ENCODE measurements around the gene WNT9A. TPM values are rescaled to one million over a fixed set of nuclear protein-coding genes. Genes with fewer than 3 reads are reported as not detected.

The WNT9A gene
- polyA plus RNA-seq, 3 donors: 1.2 to 3.4 (median 2.5) TPM

GRCh38 chr1:227944090-227944930, 3.4 kb downstream of the WNT9A start:
- WGBS, 3 donors: 84 to 87% (median 85%) methylated on average over 24 of the region's 24 CpGs
- H3K27ac ChIP-seq (ENCODE audit: low read depth, low read length): no peak overlapping the region

GRCh38 chr1:227943381-227944089, 4.2 kb downstream of the WNT9A start:
- no peak overlapping the region for H3K27ac ChIP-seq (ENCODE audit: low read depth, low read length)
- WGBS, 3 donors: 91 to 93% (median 92%) methylated on average over 12 of the region's 12 CpGs

GRCh38 chr1:227942716-227943261, 4.9 kb downstream of the WNT9A start:
- H3K27ac ChIP-seq (ENCODE audit: low read depth, low read length): no peak overlapping the region
- 92 to 97% (median 93%) methylated on average over 7 to 8 of the region's 8 CpGs for WGBS, 3 donors

GRCh38 chr1:227942021-227942715, 5.6 kb downstream of the WNT9A start:
- no peak overlapping the region for H3K27ac ChIP-seq (ENCODE audit: low read depth, low read length)
- WGBS, 3 donors: 81 to 83% (median 82%) methylated on average over 12 to 15 of the region's 15 CpGs

GRCh38 chr1:227941509-227942020, 6.2 kb downstream of the WNT9A start:
- no peak overlapping the region for H3K27ac ChIP-seq (ENCODE audit: low read depth, low read length)
- whole genome bisulfite sequencing, 3 donors: 49 to 91% (median 88%) methylated on average over 12 to 15 of the region's 15 CpGs

- H3K27ac ChIP-seq (ENCODE audit: low read depth, low read length): no peak overlapping the region
- WGBS, 3 donors: 92 to 95% (median 94%) methylated on average over 17 of the region's 17 CpGs
Observed at GRCh38 chr1:227940791-227941241, 6.9 kb downstream of the WNT9A start.

GRCh38 chr1:227939791-227940771, 7.7 kb downstream of the WNT9A start:
- WGBS, 3 donors: 85 to 94% (median 87%) methylated on average over 20 of the region's 20 CpGs

GRCh38 chr1:227938911-227939790, 8.6 kb downstream of the WNT9A start:
- 84 to 88% (median 85%) methylated on average over 27 of the region's 27 CpGs for WGBS, 3 donors
- no peak overlapping the region for H3K27ac ChIP-seq (ENCODE audit: low read depth, low read length)

More at GRCh38 chr1:227939791-227940771, 7.7 kb downstream of the WNT9A start:
- no peak overlapping the region for H3K27ac ChIP-seq (ENCODE audit: low read depth, low read length)

- H3K27ac ChIP-seq (ENCODE audit: low read depth, low read length): no peak overlapping the region
- WGBS, 3 donors: 93 to 95% (median 93%) methylated on average over 10 of the region's 10 CpGs
Observed at GRCh38 chr1:227938276-227938675, 9.5 kb downstream of the WNT9A start.

GRCh38 chr1:227937838-227938145, 9.9 kb downstream of the WNT9A start:
- H3K27ac ChIP-seq (ENCODE audit: low read depth, low read length): no peak overlapping the region
- WGBS, 3 donors: 86 to 91% (median 90%) methylated on average over 7 of the region's 7 CpGs

- H3K27ac ChIP-seq (ENCODE audit: low read depth, low read length): no peak overlapping the region
- WGBS, 3 donors: 70 to 88% (median 76%) methylated on average over 20 of the region's 20 CpGs
Observed at GRCh38 chr1:227937031-227937837, 10.5 kb downstream of the WNT9A start.

GRCh38 chr1:227935826-227936225, 11.9 kb downstream of the WNT9A start:
- no peak overlapping the region for H3K27ac ChIP-seq (ENCODE audit: low read depth, low read length)
- WGBS, 3 donors: 91 to 97% (median 94%) methylated on average over 7 of the region's 7 CpGs

GRCh38 chr1:227934476-227935313, 13.0 kb downstream of the WNT9A start:
- 38 to 84% (median 40%) methylated on average over 5 of the region's 5 CpGs for WGBS, 3 donors
- no peak overlapping the region for H3K27ac ChIP-seq (ENCODE audit: low read depth, low read length)

- no peak overlapping the region for H3K27ac ChIP-seq (ENCODE audit: low read depth, low read length)
- 90 to 96% (median 91%) methylated on average over 17 of the region's 17 CpGs for WGBS, 3 donors
Observed at GRCh38 chr1:227929751-227930472, 17.8 kb downstream of the WNT9A start.

Data from adipose tissue (tissue), 3 donors.